HEK293 (cell line): Measurements from ENCODE around the gene SDE2.

Source experiments
- IKZF3 ChIP-seq: fragments of 450-650 bp; IDR thresholded peaks from 2 replicates; pipeline ENCODE4 v1.5.0; 2018; ENCODE audit warnings: missing biosample characterization, mild to moderate bottlenecking, missing genetic modification characterization, moderate library complexity
- KLF8 ChIP-seq: fragments of 450-650 bp; formaldehyde crosslinking; IDR thresholded peaks from 2 replicates; pipeline ENCODE4 v1.5.1; 2016; ENCODE audit warnings: missing biosample characterization, missing genetic modification characterization
- KLF9 ChIP-seq: fragments of 450-650 bp; formaldehyde crosslinking; IDR thresholded peaks from 2 replicates; pipeline ENCODE4 v1.5.1; 2016; ENCODE audit warnings: missing biosample characterization, missing genetic modification characterization, low read depth
- MZF1 ChIP-seq: fragments of 450-650 bp; formaldehyde crosslinking; IDR thresholded peaks from 2 replicates; pipeline ENCODE4 v1.5.1; 2017; ENCODE audit warnings: missing biosample characterization, missing genetic modification characterization, borderline replicate concordance
- RBAK ChIP-seq: fragments of 450-650 bp; formaldehyde crosslinking; IDR thresholded peaks from 2 replicates; pipeline ENCODE4 v1.5.1; 2016; ENCODE audit warnings: missing biosample characterization, missing genetic modification characterization
- ZBTB20 ChIP-seq: fragments of 450-650 bp; formaldehyde crosslinking; IDR thresholded peaks from 2 replicates; pipeline ENCODE4 v1.5.1; 2016; ENCODE audit warnings: missing biosample characterization, missing genetic modification characterization
- ZEB2 ChIP-seq: fragments of 450-650 bp; formaldehyde crosslinking; IDR thresholded peaks from 2 replicates; pipeline ENCODE4 v1.5.1; 2016; ENCODE audit warnings: missing biosample characterization, missing genetic modification characterization
- ZFP41 ChIP-seq: fragments of 450-650 bp; formaldehyde crosslinking; IDR thresholded peaks from 2 replicates; pipeline ENCODE4 v1.5.1; 2016; ENCODE audit warnings: missing biosample characterization, missing genetic modification characterization, borderline replicate concordance
- ZNF10 ChIP-seq: fragments of 450-650 bp; formaldehyde crosslinking; IDR thresholded peaks from 2 replicates; pipeline ENCODE4 v1.5.1; 2017; ENCODE audit warnings: missing biosample characterization, missing genetic modification characterization
- ZNF114 ChIP-seq: fragments of 450-650 bp; formaldehyde crosslinking; IDR thresholded peaks from 2 replicates; pipeline ENCODE4 v1.5.0; 2017; ENCODE audit warnings: missing biosample characterization, missing genetic modification characterization
- ZNF138 ChIP-seq: fragments of 450-650 bp; formaldehyde crosslinking; IDR thresholded peaks from 2 replicates; pipeline ENCODE4 v1.5.1; 2016; ENCODE audit warnings: missing biosample characterization, missing genetic modification characterization, borderline replicate concordance
- ZNF157 ChIP-seq: fragments of 450-650 bp; formaldehyde crosslinking; IDR thresholded peaks from 2 replicates; pipeline ENCODE4 v1.5.1; 2016; ENCODE audit warnings: missing biosample characterization, missing genetic modification characterization
- ZNF16 ChIP-seq: fragments of 450-650 bp; formaldehyde crosslinking; IDR thresholded peaks from 2 replicates; pipeline ENCODE4 v1.5.1; 2016; ENCODE audit warnings: low read depth, missing biosample characterization, missing genetic modification characterization
- ZNF214 ChIP-seq: fragments of 450-650 bp; formaldehyde crosslinking; IDR thresholded peaks from 2 replicates; pipeline ENCODE4 v1.5.1; 2017; ENCODE audit warnings: missing biosample characterization, mild to moderate bottlenecking, missing genetic modification characterization, borderline replicate concordance
- ZNF223 ChIP-seq: fragments of 450-650 bp; formaldehyde crosslinking; IDR thresholded peaks from 2 replicates; pipeline ENCODE4 v1.5.1; 2016; ENCODE audit warnings: missing biosample characterization, missing genetic modification characterization
- ZNF423 ChIP-seq: fragments of 450-650 bp; formaldehyde crosslinking; IDR thresholded peaks from 2 replicates; pipeline ENCODE4 v1.5.1; 2016; ENCODE audit warnings: missing biosample characterization, missing genetic modification characterization
- ZNF521 ChIP-seq: fragments of 450-650 bp; formaldehyde crosslinking; IDR thresholded peaks from 2 replicates; pipeline ENCODE4 v1.5.1; 2017; ENCODE audit warnings: missing biosample characterization, mild to moderate bottlenecking, missing genetic modification characterization
- ZNF610 ChIP-seq: fragments of 450-650 bp; formaldehyde crosslinking; IDR thresholded peaks from 2 replicates; pipeline ENCODE4 v1.5.1; 2016; ENCODE audit warnings: missing biosample characterization, missing genetic modification characterization, borderline replicate concordance
- ZNF621 ChIP-seq: fragments of 450-650 bp; formaldehyde crosslinking; IDR thresholded peaks from 2 replicates; pipeline ENCODE4 v1.5.1; 2017; ENCODE audit warnings: missing biosample characterization, missing genetic modification characterization
- ZNF704 ChIP-seq: fragments of 450-650 bp; formaldehyde crosslinking; IDR thresholded peaks from 2 replicates; pipeline ENCODE4 v1.5.1; 2016; ENCODE audit warnings: missing biosample characterization, missing genetic modification characterization
- ZSCAN23 ChIP-seq: fragments of 450-650 bp; formaldehyde crosslinking; IDR thresholded peaks from 2 replicates; pipeline ENCODE4 v1.5.1; 2016; ENCODE audit warnings: missing biosample characterization, missing genetic modification characterization
- TF ChIP-seq, protein P1 (sequence below): sonication (generic); formaldehyde crosslinking; IDR thresholded peaks from 2 replicates; pipeline ENCODE4 v1.8.1; 2022; ENCODE audit warnings: mild to moderate bottlenecking, moderate library complexity, missing genetic modification reagents
- TF ChIP-seq, protein P2 (sequence below): fragments of 450-650 bp; formaldehyde crosslinking; IDR thresholded peaks from 2 replicates; pipeline ENCODE4 v1.5.1; 2016; ENCODE audit warnings: missing biosample characterization, missing genetic modification characterization
- TF ChIP-seq, protein P3 (sequence below): fragments of 450-650 bp; IDR thresholded peaks from 2 replicates; pipeline ENCODE4 v1.5.1; 2018; ENCODE audit warnings: missing biosample characterization, missing genetic modification characterization
- TF ChIP-seq, protein P4 (sequence below): fragments of 450-650 bp; formaldehyde crosslinking; IDR thresholded peaks from 2 replicates; pipeline ENCODE4 v1.5.1; 2017; ENCODE audit warnings: missing biosample characterization, missing genetic modification characterization
- TF ChIP-seq, protein P5 (sequence below): fragments of 450-650 bp; formaldehyde crosslinking; IDR thresholded peaks from 2 replicates; pipeline ENCODE4 v1.5.1; 2016; ENCODE audit warnings: missing biosample characterization, missing genetic modification characterization, low read depth

The SDE2 gene

GRCh38 chr1:225999227-225999911 is at the start of gene SDE2 (continued):
- no peak for TF ChIP-seq ZNF704 (tag by site-specific recombination)
- TF ChIP-seq ZNF223 = no peak
- TF ChIP-seq, protein P1, sequence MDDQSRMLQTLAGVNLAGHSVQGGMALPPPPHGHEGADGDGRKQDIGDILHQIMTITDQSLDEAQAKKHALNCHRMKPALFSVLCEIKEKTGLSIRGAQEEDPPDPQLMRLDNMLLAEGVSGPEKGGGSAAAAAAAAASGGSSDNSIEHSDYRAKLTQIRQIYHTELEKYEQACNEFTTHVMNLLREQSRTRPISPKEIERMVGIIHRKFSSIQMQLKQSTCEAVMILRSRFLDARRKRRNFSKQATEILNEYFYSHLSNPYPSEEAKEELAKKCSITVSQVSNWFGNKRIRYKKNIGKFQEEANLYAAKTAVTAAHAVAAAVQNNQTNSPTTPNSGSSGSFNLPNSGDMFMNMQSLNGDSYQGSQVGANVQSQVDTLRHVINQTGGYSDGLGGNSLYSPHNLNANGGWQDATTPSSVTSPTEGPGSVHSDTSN = no peak
- TF ChIP-seq, protein P2, sequence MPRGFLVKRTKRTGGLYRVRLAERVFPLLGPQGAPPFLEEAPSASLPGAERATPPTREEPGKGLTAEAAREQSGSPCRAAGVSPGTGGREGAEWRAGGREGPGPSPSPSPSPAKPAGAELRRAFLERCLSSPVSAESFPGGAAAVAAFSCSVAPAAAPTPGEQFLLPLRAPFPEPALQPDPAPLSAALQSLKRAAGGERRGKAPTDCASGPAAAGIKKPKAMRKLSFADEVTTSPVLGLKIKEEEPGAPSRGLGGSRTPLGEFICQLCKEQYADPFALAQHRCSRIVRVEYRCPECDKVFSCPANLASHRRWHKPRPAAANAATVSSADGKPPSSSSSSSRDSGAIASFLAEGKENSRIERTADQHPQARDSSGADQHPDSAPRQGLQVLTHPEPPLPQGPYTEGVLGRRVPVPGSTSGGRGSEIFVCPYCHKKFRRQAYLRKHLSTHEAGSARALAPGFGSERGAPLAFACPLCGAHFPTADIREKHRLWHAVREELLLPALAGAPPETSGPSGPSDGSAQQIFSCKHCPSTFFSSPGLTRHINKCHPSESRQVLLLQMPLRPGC = peak; percentile 84
- TF ChIP-seq ZEB2 (tag by site-specific recombination) = peak; percentile 100
- TF ChIP-seq ZNF114 = no peak
- TF ChIP-seq ZNF157 (tag by site-specific recombination) = no peak
- TF ChIP-seq, protein P3, sequence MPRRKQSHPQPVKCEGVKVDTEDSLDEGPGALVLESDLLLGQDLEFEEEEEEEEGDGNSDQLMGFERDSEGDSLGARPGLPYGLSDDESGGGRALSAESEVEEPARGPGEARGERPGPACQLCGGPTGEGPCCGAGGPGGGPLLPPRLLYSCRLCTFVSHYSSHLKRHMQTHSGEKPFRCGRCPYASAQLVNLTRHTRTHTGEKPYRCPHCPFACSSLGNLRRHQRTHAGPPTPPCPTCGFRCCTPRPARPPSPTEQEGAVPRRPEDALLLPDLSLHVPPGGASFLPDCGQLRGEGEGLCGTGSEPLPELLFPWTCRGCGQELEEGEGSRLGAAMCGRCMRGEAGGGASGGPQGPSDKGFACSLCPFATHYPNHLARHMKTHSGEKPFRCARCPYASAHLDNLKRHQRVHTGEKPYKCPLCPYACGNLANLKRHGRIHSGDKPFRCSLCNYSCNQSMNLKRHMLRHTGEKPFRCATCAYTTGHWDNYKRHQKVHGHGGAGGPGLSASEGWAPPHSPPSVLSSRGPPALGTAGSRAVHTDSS (tag by site-specific recombination) = no peak
- TF ChIP-seq ZBTB20 = peak; percentile 73
- peak; percentile 100 for TF ChIP-seq KLF8
- TF ChIP-seq ZNF621 (tag by site-specific recombination) = no peak
- TF ChIP-seq ZNF10 = peak; percentile 74
- TF ChIP-seq IKZF3 = no peak
- TF ChIP-seq ZSCAN23 (tag by site-specific recombination) = peak; percentile 84
- no peak for TF ChIP-seq ZNF16 (tag by site-specific recombination)
- TF ChIP-seq, protein P4, sequence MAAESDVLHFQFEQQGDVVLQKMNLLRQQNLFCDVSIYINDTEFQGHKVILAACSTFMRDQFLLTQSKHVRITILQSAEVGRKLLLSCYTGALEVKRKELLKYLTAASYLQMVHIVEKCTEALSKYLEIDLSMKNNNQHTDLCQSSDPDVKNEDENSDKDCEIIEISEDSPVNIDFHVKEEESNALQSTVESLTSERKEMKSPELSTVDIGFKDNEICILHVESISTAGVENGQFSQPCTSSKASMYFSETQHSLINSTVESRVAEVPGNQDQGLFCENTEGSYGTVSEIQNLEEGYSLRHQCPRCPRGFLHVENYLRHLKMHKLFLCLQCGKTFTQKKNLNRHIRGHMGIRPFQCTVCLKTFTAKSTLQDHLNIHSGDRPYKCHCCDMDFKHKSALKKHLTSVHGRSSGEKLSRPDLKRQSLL = no peak
- TF ChIP-seq ZNF423 (tag by site-specific recombination) = 0 out of 2 replicates have a peak, but pooled peaks have one; percentile 13
- TF ChIP-seq MZF1 = no peak; the same call in 1 of the 2 replicates
- peak; percentile 78 for TF ChIP-seq KLF9 (tag by site-specific recombination)
- peak; percentile 35 for TF ChIP-seq ZNF610 (tag by site-specific recombination)
- no peak for TF ChIP-seq ZNF214 (tag by site-specific recombination)
- TF ChIP-seq RBAK (tag by site-specific recombination) = no peak
- TF ChIP-seq ZFP41 (tag by site-specific recombination) = no peak
- no peak for TF ChIP-seq ZNF521 (tag by site-specific recombination)
- TF ChIP-seq, protein P5, sequence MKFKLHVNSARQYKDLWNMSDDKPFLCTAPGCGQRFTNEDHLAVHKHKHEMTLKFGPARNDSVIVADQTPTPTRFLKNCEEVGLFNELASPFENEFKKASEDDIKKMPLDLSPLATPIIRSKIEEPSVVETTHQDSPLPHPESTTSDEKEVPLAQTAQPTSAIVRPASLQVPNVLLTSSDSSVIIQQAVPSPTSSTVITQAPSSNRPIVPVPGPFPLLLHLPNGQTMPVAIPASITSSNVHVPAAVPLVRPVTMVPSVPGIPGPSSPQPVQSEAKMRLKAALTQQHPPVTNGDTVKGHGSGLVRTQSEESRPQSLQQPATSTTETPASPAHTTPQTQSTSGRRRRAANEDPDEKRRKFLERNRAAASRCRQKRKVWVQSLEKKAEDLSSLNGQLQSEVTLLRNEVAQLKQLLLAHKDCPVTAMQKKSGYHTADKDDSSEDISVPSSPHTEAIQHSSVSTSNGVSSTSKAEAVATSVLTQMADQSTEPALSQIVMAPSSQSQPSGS (tag by site-specific recombination) = no peak
- TF ChIP-seq ZNF138 = no peak
